AG09319 (cell line): ENCODE measurements around the gene FTCDNL1.

Source experiments
- DNase-seq: peaks from one replicate; pipeline ENCODE4 v3.0.0-alpha.2; 2010; ENCODE audit warnings: low read depth; ENCODE audit errors: extremely low read depth
- TF ChIP-seq, protein P1 (sequence below): IDR thresholded peaks from 2 replicates; pipeline ENCODE4 v1.5.1; 2011; ENCODE audit warnings: low read depth, mild to moderate bottlenecking, inconsistent platforms, low read length, moderate library complexity

Gene FTCDNL1

DNA sequence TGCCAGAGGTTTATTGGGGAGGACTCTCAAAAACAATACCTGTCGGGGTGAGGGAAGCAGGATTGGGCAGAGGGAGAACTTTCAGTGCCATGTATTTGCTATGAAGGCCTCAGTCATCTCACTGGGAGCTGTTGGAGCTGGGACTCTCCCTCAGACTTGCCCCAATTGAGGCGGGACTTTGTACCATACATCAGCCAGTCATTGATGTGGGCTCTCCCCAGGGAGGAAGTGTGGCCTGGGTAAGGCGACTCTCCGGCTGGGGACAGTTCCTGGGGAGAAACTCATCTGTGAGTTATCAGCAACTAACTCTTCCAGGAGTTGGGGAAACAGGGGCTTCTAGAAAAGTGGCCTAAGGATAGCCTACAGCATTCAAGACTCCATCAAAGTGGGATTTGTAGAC, 66.5 kb downstream of the FTCDNL1 start:
- DNase-seq: no peak
- TF ChIP-seq, protein P1, sequence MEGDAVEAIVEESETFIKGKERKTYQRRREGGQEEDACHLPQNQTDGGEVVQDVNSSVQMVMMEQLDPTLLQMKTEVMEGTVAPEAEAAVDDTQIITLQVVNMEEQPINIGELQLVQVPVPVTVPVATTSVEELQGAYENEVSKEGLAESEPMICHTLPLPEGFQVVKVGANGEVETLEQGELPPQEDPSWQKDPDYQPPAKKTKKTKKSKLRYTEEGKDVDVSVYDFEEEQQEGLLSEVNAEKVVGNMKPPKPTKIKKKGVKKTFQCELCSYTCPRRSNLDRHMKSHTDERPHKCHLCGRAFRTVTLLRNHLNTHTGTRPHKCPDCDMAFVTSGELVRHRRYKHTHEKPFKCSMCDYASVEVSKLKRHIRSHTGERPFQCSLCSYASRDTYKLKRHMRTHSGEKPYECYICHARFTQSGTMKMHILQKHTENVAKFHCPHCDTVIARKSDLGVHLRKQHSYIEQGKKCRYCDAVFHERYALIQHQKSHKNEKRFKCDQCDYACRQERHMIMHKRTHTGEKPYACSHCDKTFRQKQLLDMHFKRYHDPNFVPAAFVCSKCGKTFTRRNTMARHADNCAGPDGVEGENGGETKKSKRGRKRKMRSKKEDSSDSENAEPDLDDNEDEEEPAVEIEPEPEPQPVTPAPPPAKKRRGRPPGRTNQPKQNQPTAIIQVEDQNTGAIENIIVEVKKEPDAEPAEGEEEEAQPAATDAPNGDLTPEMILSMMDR: no peak

DNA sequence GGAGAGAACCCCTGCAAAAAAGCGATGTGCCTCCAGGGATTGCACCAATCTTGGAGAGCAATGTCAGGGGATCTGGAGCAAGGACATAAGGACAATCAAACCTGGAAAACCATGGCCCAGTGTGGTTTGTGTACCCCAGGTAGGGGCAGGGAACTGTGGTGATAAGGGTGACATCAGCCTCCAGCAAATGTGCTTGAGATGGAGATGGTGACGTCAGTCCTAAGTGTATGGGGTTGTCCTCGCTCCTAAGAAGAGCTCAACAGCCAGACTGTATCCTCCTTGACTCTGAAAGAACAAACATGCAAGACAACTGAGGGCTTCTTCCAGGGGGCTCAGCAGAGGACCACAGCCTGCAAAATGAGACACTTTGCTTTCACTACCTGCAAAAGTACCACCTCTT, 71.4 kb downstream of the FTCDNL1 start:
- TF ChIP-seq, protein P1: no peak
- no peak for DNase-seq

DNA sequence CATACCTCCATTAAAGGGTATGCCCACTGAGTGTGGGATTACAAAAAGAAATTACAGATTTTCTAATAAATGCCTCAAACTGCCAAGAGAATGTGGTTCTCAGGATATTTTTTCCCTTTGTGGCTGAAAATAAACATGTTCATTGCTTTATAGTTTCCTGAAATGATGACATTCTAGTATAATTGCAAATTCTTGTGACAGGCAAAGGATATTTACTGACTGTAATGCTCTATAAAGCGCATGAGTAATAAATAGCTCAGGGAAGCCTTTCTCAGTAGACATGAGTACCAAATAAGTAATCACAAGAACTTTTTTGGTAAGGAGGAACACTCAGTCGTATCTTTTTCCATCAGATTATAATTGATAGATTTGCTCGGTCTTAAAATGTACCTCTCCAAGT, 72.3 kb downstream of the FTCDNL1 start:
- no peak for DNase-seq
- TF ChIP-seq, protein P1: no peak

DNA sequence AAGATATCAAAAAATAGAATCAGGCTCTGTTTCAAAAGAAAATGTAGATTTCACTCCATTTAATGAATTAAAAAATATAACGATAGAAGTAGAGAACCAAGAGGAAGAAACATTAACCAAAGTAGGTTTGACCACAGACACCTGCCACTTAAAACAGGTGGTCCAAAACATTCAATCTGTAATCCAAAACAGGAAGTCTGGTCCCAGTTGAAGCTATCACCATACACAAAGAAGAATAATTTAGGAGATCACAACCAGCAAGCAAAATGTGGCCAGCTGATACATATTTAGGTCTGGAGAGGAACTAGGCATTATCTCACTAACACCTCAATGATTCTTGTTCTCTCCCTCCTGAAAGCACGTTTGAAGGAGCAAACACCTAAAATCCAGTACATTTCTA, 73.1 kb downstream of the FTCDNL1 start:
- TF ChIP-seq, protein P1: no peak

DNA sequence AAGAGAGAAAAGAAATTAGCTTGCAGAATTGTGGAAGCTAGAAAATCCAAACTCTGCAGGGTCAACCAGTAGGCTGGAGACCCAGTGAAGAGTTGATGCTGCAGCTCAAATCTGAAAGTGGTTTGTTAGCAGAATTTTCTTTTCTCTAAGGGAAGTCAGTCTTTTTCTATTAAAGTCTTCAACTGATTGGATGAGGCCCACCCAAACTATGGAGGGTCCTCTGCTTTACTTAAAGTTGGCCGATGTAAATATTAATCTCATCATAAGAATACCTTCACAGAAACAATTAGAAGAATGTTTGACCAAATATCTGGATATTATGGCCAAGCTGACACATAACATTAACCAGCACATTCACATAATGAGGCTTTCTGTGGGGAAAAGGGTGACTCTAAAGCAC, 73.7 kb downstream of the FTCDNL1 start:
- TF ChIP-seq, protein P1: no peak
- no peak for DNase-seq

More for the DNA sequence above, 73.1 kb downstream of the FTCDNL1 start:
- no peak for DNase-seq

DNA sequence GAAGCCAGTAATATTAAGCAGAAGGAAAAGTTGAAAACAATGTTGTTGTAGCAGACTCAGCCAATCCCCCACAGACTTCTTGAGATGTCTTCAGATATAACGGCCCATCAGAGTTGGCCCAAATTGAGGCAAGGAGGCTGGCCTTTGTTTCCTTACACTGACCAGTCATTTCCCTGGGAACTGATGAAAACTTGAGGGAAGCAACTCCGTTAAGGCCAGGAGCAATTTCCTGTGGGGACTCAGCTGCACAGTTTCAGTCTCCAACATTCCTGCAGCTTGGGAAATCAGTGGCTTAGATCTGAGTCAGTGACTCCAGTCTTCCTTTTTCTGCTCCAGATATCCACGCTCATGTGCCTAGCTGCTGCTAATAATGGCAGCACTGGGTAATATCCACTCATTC, 75.7 kb downstream of the FTCDNL1 start:
- DNase-seq: no peak
- TF ChIP-seq, protein P1: no peak

DNA sequence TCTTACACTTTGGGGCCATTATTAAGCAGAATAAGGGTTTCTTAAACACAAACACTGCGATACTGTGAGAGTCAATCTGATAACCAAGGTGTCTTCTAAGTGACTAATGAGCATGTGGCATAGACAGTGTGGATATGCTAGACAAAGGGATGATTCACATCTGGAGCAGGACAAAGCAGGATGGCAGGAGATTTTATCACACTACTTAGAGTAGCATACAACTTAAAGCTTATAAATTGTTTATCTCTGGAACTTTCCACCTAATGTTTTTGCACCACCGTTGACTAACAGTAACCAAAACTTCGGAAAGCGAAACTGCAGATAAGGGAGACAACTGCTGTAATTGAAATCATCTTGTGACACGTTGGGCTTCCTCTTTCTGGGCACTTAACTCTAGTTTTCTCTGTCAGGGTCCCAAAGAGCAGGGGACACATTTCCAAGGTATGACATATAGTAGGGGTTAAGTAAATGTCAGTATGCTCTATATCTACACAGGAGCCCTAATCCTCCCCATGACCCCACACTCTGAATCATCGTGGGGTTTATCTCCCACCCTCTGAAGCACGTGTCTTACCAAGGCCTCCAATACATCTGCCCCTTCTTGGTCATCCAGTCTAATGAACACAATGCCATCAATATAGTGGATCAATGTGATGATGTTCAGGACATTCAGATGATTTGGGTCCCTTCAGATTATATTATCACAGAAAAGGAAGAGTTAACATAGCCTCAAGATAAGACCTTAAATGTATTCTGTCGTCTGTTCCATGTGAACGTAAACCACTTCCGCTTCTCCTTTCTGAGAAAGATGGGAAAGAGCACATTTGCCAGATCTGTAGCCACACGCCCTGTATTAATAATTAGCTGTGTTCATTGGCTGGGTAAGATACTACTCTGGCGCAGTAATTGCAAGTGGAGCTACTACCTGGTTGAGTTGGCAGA, 78.7 kb downstream of the FTCDNL1 start:
- no peak for DNase-seq
- TF ChIP-seq, protein P1: no peak
